Astrocyte of the spinal cord (primary cell): ENCODE data around the gene SLC26A2.
A peak's percentile ranks its signal among the peaks of the same experiment; 100 is the strongest.

Source experiments
- DNase-seq: peaks from one replicate; pipeline ENCODE4 v3.0.0; 2011; ENCODE audit warnings: low read depth, low spot score
- H3K4me3 ChIP-seq: 2 replicates; pipeline ENCODE4 v1.5.1; 2011; ENCODE audit warnings: low read depth, mild to moderate bottlenecking, low read length, moderate library complexity
- CTCF ChIP-seq: IDR thresholded peaks from 2 replicates; pipeline ENCODE4 v1.5.1; 2012; ENCODE audit warnings: low read depth, mild to moderate bottlenecking, low read length, inconsistent platforms
- in situ Hi-C: cut with HindIII; loops from 2 replicates; pipeline ENCODE4 v1.10.0; 2017; ENCODE audit warnings: low sequenced_read_pairs

Gene SLC26A2

DNA sequence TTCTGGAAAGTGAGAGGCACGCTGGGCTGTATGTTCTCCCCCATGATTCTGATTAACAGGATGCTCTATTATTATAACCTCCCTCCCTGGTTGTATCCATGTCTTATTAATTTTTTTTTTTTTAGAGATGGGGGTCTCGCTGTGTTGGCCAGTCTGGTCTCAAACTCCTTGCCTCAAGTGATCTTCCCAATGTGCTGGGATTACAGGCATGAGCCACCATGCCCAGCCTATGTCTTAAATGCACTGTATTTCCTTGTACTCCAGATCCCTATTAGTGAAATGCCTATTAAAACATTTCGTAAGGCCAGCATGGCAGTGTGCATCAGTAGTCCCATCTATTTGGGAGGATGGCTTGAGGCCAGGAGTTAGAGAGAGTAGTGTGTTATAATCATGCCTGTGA is 32.9 kb downstream of the SLC26A2 start:
- in situ Hi-C loops, result no loop called here
- no peak for DNase-seq
- no peak for TF ChIP-seq CTCF
- H3K4me3 ChIP-seq, result no peak overlapping the region

DNA sequence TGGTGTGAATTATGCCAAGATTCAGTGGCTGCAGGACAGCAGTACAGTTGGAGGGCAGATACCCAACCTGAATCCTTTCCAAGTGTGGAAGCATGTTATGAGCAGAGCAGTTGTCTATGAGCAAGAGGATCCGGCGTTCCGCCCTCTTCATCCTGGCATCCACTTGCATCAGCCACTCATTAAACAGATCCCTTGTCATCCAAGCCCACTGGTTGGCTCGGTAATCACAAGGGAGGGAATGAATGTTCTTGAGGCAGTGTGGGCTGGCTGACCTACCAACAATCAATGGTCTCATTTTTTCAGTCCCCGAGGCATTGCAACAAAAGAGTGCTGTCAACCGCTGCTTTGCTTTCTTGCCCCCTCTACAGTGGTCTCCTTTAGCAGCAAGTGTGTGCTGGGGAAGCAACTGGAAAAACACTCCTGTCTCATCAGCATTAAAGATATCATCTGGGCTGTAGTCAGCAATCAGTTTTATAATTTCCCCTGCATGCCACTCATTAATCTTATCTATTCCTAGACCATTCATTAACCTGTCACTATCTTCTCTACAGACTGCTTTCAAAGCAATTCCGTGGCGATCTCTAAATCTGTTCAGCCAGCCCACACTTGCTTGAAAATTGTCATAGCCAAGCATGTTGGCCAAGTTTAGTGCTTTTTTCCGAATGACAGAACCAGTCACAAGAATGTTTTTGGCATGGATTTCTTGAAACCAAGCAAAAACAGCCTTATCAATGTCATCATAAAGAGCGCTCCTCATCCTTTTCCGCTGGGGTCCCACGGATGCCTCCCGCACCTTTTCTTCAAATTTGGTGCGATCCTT is 35.0 kb downstream of the SLC26A2 start:
- DNase-seq, result no peak
- in situ Hi-C loops, result no loop called here
- no peak for TF ChIP-seq CTCF
- H3K4me3 ChIP-seq, result no peak overlapping the region

- no peak for TF ChIP-seq CTCF
- in situ Hi-C loops, result no loop called here
- no peak for DNase-seq
- no peak overlapping the region for H3K4me3 ChIP-seq
Measured at GRCh38 chr5:149996205-149996890, 35.8 kb downstream of the SLC26A2 start.

- in situ Hi-C loops, result no loop called here
- TF ChIP-seq CTCF, result no peak
- no peak for DNase-seq
- no peak overlapping the region for H3K4me3 ChIP-seq
Measured at GRCh38 chr5:149998281-149998680, 37.7 kb downstream of the SLC26A2 start.

DNA sequence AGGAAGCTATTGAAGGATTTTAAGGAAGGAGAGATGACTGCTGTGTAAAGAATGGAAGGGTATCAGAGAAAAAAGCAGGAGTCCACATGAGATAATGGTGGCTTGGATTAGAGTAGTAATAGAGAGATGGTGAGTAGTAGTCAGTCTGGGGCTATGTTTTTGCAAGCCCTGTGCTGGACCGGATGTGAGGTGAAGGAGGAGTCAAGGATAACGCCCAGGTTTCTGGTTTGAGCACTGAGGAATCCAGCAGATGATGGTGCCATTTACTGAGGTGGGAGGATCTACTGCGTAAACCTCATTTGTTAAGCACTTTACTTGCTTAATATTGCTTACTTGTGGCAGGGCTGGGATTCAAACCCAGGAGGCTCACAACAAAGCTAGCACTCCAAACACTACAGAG is 38.8 kb downstream of the SLC26A2 start:
- H3K4me3 ChIP-seq, result peak overlapping the region; percentile 93
- no peak for DNase-seq
- TF ChIP-seq CTCF, result no peak
- in situ Hi-C loops, result no loop called here

DNA sequence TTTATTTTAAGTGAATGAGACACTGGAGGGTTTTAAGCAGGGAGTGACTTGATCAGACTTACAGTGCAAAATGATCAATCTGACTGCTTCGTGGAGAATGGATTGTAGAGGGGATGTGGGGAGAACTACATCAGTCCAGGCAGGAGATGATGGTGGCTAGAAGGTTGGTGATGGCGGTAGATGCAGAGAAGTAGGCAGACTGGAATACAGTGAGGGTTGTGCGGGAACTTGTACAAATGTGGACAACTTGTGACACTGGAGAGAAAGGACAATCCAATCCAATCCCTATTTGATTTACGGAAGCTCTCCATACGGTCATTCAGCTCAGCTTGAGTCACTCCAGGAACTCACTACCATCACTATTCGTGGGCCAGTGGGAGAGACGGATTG is 39.3 kb downstream of the SLC26A2 start:
- TF ChIP-seq CTCF, result no peak
- peak overlapping the region; percentile 93 for H3K4me3 ChIP-seq
- DNase-seq, result no peak
- in situ Hi-C loops, result no loop called here
